OCI-LY1 (cell line): Measurements from ENCODE around the gene FTO.

Experiments
- CTCF ChIP-seq: fragments of 200-600 bp; sonication (generic), shearing (Covaris generic); IDR thresholded peaks from 2 replicates; pipeline ENCODE4 v1.5.1; 2017; ENCODE audit warnings: mild to moderate bottlenecking, antibody characterized with exemption, low read length, moderate library complexity, mixed read lengths
- EZH2 ChIP-seq: fragments of 200-600 bp; sonication (generic), shearing (Covaris generic); IDR thresholded peaks from 2 replicates; pipeline ENCODE4 v1.8.0; 2017; ENCODE audit warnings: borderline replicate concordance, mixed run types, mild to moderate bottlenecking, antibody characterized with exemption, low read length, moderate library complexity, mixed read lengths

DNA sequence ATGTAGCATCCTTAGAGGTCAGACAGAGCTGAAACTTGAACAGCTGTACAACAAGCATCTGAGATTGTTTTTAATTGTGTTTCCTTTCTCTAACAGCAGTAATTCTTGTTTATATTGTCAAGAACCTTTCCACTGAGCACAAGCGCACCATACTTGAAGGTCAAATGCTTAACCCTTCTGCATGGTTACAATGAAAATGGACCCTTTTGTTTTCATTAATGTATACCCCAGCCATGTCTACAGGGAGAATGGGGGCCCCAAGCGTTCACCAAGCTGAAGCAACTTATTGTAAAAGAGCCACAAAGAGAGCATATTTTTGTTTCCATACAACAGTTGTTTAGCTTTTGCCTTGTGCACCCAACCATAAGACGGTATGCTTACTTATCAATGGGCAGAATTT is 210.8 kb downstream of the FTO start:
- TF ChIP-seq CTCF (no peak), EZH2 (no peak)
